ENCODE results near the gene AOPEP.

GRCh38 chr9:94891183-94891582 lies 164.7 kb downstream of the AOPEP start:
- TF ChIP-seq ZC3H13 (CRISPR knock-in tag; IDR thresholded peaks at IDR 0.05): no peak
- TF ChIP-seq IRF1 (CRISPR knock-in tag; IDR thresholded peaks at IDR 0.05; ENCODE audit: low read depth): no peak
